A549 (cell line): ENCODE results near the gene RAPH1. TPM values are rescaled to one million over a fixed set of nuclear protein-coding genes. Genes with fewer than 3 reads are reported as not detected.

ENCODE experiments used
- ATAC-seq, 2 experiments: fragments of 200-7000 bp in 1 of 2; fragments of >200 bp in 1 of 2; cut with Nextera tagmentation in 1 of 2; cut with Tn5 transposase in 1 of 2; 3 replicates each; pipeline versions ENCODE4 v1.8.0 to v1.9.1; 2018 to 2020; ENCODE audit warnings: mild to moderate bottlenecking in 1 of 2, moderate library complexity in 1 of 2
- CTCF ChIA-PET: fragments of 300-600 bp; sonication (Branson Sonifier 250); formaldehyde crosslinking; extraction: SDS; loops from one replicate; lab custom pipeline; 2021; ENCODE audit warnings: antibody characterized with exemption, inconsistent platforms; lab: Yijun Ruan, JAX
- POLR2A ChIA-PET: fragments of 350-600 bp; formaldehyde crosslinking; extraction: SDS; loops from one replicate; lab custom pipeline; 2021; ENCODE audit warnings: antibody characterized with exemption, inconsistent platforms; lab: Yijun Ruan, JAX
- DNase-seq, 2 experiments: peaks; one replicate each; pipeline versions ENCODE4 v3.0.0 to v3.0.0-alpha.2; 2011 to 2016; ENCODE audit warnings: low read depth in 1 of 2, low spot score in 1 of 2
- FAIRE-seq: peaks from 2 replicates; lab custom pipeline; 2011; peaks lifted over from hg19 to GRCh38; lab: Jason Lieb, UNC
- H3K27ac ChIP-seq, 2 experiments: fragments of >200 bp; sonication (Bioruptor Twin); formaldehyde crosslinking; 3 replicates each; pipeline ENCODE4 v1.5.1; 2016 to 2017
- H3K4me1 ChIP-seq: fragments of >200 bp; sonication (Bioruptor Twin); formaldehyde crosslinking; 3 replicates; pipeline ENCODE4 v1.6.1; 2016
- H3K4me2 ChIP-seq: fragments of >200 bp; sonication (Bioruptor Twin); formaldehyde crosslinking; 3 replicates; pipeline ENCODE4 v1.6.1; 2016
- H3K4me3 ChIP-seq: fragments of >200 bp; sonication (Bioruptor Twin); formaldehyde crosslinking; 3 replicates; pipeline ENCODE4 v1.5.1; 2016
- H3K9me3 ChIP-seq: fragments of >200 bp; sonication (Bioruptor Twin); formaldehyde crosslinking; 3 replicates; pipeline ENCODE4 v1.6.1; 2016
- ATOH8 ChIP-seq: fragments of 250-450 bp; sonication (Bioruptor Pico); IDR thresholded peaks from 2 replicates; pipeline ENCODE4 v1.5.0; 2020; ENCODE audit warnings: low read depth, mild to moderate bottlenecking, moderate library complexity
- CBX8 ChIP-seq: fragments of 200-600 bp; sonication (generic); IDR thresholded peaks from 2 replicates; pipeline ENCODE4 v1.6.1; 2016
- CHD2 ChIP-seq: fragments of 150-350 bp; IDR thresholded peaks from 2 replicates; pipeline ENCODE4 v1.6.1; 2014; ENCODE audit warnings: low read length; ENCODE audit not compliant: partially characterized antibody
- CTCF ChIP-seq: fragments of >200 bp; sonication (Bioruptor Twin); formaldehyde crosslinking; IDR thresholded peaks from 3 replicates; pipeline ENCODE4 v1.5.1; 2016
- ESRRA ChIP-seq: fragments of 150-350 bp; IDR thresholded peaks from 2 replicates; pipeline ENCODE4 v1.6.1; 2014; ENCODE audit warnings: mild to moderate bottlenecking, low read length, borderline replicate concordance
- GATA3 ChIP-seq: IDR thresholded peaks from 2 replicates; pipeline ENCODE4 v1.6.1; 2012; ENCODE audit warnings: borderline replicate concordance
- HMGXB4 ChIP-seq: fragments of 250-450 bp; sonication (Bioruptor Pico); IDR thresholded peaks from 2 replicates; pipeline ENCODE4 v1.5.0; 2021; ENCODE audit warnings: mild to moderate bottlenecking, moderate library complexity, borderline replicate concordance
- HOXA7 ChIP-seq: fragments of 250-450 bp; sonication (Bioruptor Pico); IDR thresholded peaks from 2 replicates; pipeline ENCODE4 v1.5.0; 2020; ENCODE audit warnings: mild to moderate bottlenecking, moderate library complexity
- HOXB13 ChIP-seq: fragments of 250-450 bp; sonication (Bioruptor Pico); IDR thresholded peaks from 2 replicates; pipeline ENCODE4 v1.5.0; 2020; ENCODE audit warnings: low read depth, mild to moderate bottlenecking, moderate library complexity
- KDM5A ChIP-seq: fragments of 200-600 bp; sonication (generic); IDR thresholded peaks from 2 replicates; pipeline ENCODE4 v1.6.1; 2016; ENCODE audit warnings: antibody characterized with exemption, mild to moderate bottlenecking
- MAX ChIP-seq: IDR thresholded peaks from 2 replicates; pipeline ENCODE4 v1.6.1; 2012
- MYC ChIP-seq: IDR thresholded peaks from 2 replicates; pipeline ENCODE4 v1.6.1; 2012; ENCODE audit warnings: mild to moderate bottlenecking, inconsistent platforms, low read length, improper control_type of control experiment, borderline replicate concordance
- NFE2L2 ChIP-seq: fragments of 150-350 bp; conservative IDR thresholded peaks from 2 replicates; pipeline ENCODE4 v1.6.1; 2014; ENCODE audit warnings: low read length
- NPAS2 ChIP-seq: fragments of 250-450 bp; sonication (Bioruptor Pico); IDR thresholded peaks from 2 replicates; pipeline ENCODE4 v1.8.0; 2022; ENCODE audit warnings: mild to moderate bottlenecking, moderate library complexity, borderline replicate concordance
- PHF8 ChIP-seq: fragments of 200-600 bp; sonication (generic); IDR thresholded peaks from 2 replicates; pipeline ENCODE4 v1.6.1; 2016; ENCODE audit warnings: low read depth, mild to moderate bottlenecking, antibody characterized with exemption, moderate library complexity, borderline replicate concordance
- POLR2A ChIP-seq: IDR thresholded peaks from 2 replicates; pipeline ENCODE4 v1.6.1; 2012; ENCODE audit warnings: mild to moderate bottlenecking, low read length
- RARB ChIP-seq: fragments of 250-450 bp; sonication (Bioruptor Pico); IDR thresholded peaks from 2 replicates; pipeline ENCODE4 v1.8.0; 2021; ENCODE audit warnings: mild to moderate bottlenecking, moderate library complexity
- RNF2 ChIP-seq: fragments of 200-600 bp; sonication (generic); IDR thresholded peaks from 2 replicates; pipeline ENCODE4 v1.6.1; 2016; ENCODE audit warnings: low read depth, mild to moderate bottlenecking, antibody characterized with exemption, moderate library complexity, borderline replicate concordance
- SMC3 ChIP-seq: fragments of >200 bp; sonication (Bioruptor Twin); formaldehyde crosslinking; IDR thresholded peaks from 3 replicates; pipeline ENCODE4 v1.6.1; 2018; ENCODE audit warnings: inconsistent platforms
- SREBF2 ChIP-seq: fragments of 450-650 bp; IDR thresholded peaks from 2 replicates; pipeline ENCODE4 v1.6.1; 2014; ENCODE audit warnings: mild to moderate bottlenecking, moderate library complexity
- TP53 ChIP-seq: fragments of 250-450 bp; sonication (Bioruptor Pico); IDR thresholded peaks from 2 replicates; pipeline ENCODE4 v1.5.0; 2021; ENCODE audit warnings: mild to moderate bottlenecking, moderate library complexity
- ZC3H11A ChIP-seq: fragments of 450-650 bp; IDR thresholded peaks from 2 replicates; pipeline ENCODE4 v1.6.1; 2014; ENCODE audit warnings: antibody characterized with exemption, mild to moderate bottlenecking
- WGBS: methylation state at CpG from one replicate; pipeline ENCODE4 v1.1.6; 2017; ENCODE audit errors: missing lambda C conversion rate; 5-methylcytosine and 5-hydroxymethylcytosine counted together
- polyA plus RNA-seq, 4 experiments: library from polyadenylated mRNA; depleted of rRNA in 3 of 4; stranded (reverse); fragments of >200 nt; fragmentation: RNase III in 1 of 4; extraction: RNeasy Plus Mini Kit Qiagen cat#74134 plus additional on column Dnase treatment in 1 of 4; gene quantifications; 2 replicates in 3 of 4; 3 replicates in 1 of 4; pipeline ENCODE4 v1.2.3, GENCODE V29; 2011 to 2017

The RAPH1 gene
- polyA plus RNA-seq, 2 of the 4 experiments (the other 2 are of a cell fraction) = 6.3 to 7.3 TPM

- DNase-seq (no peak), FAIRE-seq (no peak)
- peaks cover 17% of the 10 kb centered on the region for H3K4me1 ChIP-seq
- TF ChIP-seq SMC3 (no peak), HOXA7 (no peak), POLR2A (no peak), HMGXB4 (CRISPR knock-in tag) (no peak), MYC (no peak)
- TF ChIP-seq, all 56 proteins: peak for 0
- ATAC-seq = no peak
- no peak overlapping the region for H3K4me2 ChIP-seq
- H3K4me3 ChIP-seq = no peak overlapping the region
- ChIA-PET POLR2A (interaction anchor here (1.2 kb wide), 1 partner anchor 14 kb away, joined by 3 read pairs; the partner anchor contains the start of gene RAPH1), CTCF (interaction anchor here (0.7 kb wide), 2 partner anchors 9 to 22 kb away, joined by 3 read pairs; no protein-coding TSS in a partner anchor)
- no peak overlapping the region for H3K27ac ChIP-seq
- H3K9me3 ChIP-seq = no peaks in the 10 kb centered on the region
These were observed 14.3 kb upstream of the RAPH1 start for GRCh38 chr2:203549406-203549805.

GRCh38 chr2:203548887-203549286 lies 13.8 kb upstream of the RAPH1 start:
- no peak for FAIRE-seq
- no peak for ATAC-seq
- Histone ChIP-seq H3K4me3 (no peak overlapping the region), H3K27ac (no peak overlapping the region), H3K4me2 (no peak overlapping the region), H3K4me1 (peaks cover 22% of the 10 kb centered on the region), H3K9me3 (no peaks in the 10 kb centered on the region)
- TF ChIP-seq HOXB13 (no peak), HMGXB4 (CRISPR knock-in tag) (no peak), CHD2 (no peak), ESRRA (no peak), PHF8 (no peak), ATOH8 (no peak), SMC3 (no peak), KDM5A (no peak), MYC (no peak), POLR2A (no peak), ZC3H11A (no peak), NPAS2 (no peak), RARB (CRISPR knock-in tag) (no peak)
- CTCF ChIA-PET = interaction anchor here (0.7 kb wide), 2 partner anchors 9 to 22 kb away, joined by 3 read pairs; no protein-coding TSS in a partner anchor
- no peak for DNase-seq
- POLR2A ChIA-PET = no interaction called here

GRCh38 chr2:203547356-203547755 lies 12.3 kb upstream of the RAPH1 start:
- H3K27ac ChIP-seq = no peak overlapping the region; a peak in 1 of 6 replicates
- WGBS = 67% methylated on average over 1 of the region's 1 CpG
- H3K4me1 ChIP-seq = peaks cover 30% of the 10 kb centered on the region
- DNase-seq = no peak
- ChIA-PET CTCF (no interaction called here), POLR2A (no interaction called here)
- no peaks in the 10 kb centered on the region for H3K9me3 ChIP-seq
- H3K4me3 ChIP-seq = no peak overlapping the region
- ATAC-seq = no peak
- no peak for FAIRE-seq
- no peak overlapping the region for H3K4me2 ChIP-seq
- no peak for TF ChIP-seq HMGXB4 (CRISPR knock-in tag)
- TF ChIP-seq MAX = no peak
- no peak for TF ChIP-seq GATA3
- no peak for TF ChIP-seq CTCF
- TF ChIP-seq MYC = no peak
- TF ChIP-seq TP53 (CRISPR knock-in tag) = no peak
- TF ChIP-seq SREBF2 = no peak
- TF ChIP-seq NFE2L2 = no peak
- no peak for TF ChIP-seq NPAS2
- TF ChIP-seq CBX8 = no peak
- no peak for TF ChIP-seq RNF2
